Upper lobe of left lung (tissue), 6 donors: Measurements from ENCODE around the gene NRXN2. TPM values are rescaled to one million over a fixed set of nuclear protein-coding genes. Genes with fewer than 3 reads are reported as not detected.

Experiments
- ATAC-seq, 2 donors: fragments of 200-7000 bp; cut with Tn5 transposase; one replicate each; pipeline ENCODE4 v1.9.1; 2022; ENCODE audit warnings: mild to moderate bottlenecking in 2 of 2, moderate library complexity in 2 of 2; ENCODE audit not compliant: low FRiP score in 2 of 2
- DNase-seq, 2 donors: peaks; one replicate each; pipeline ENCODE4 v3.0.0-alpha.2; 2019 to 2020
- H3K27ac ChIP-seq, 4 donors: fragments of 200-600 bp; sonication (generic); one replicate each; pipeline ENCODE4 v1.5.1; 2016 to 2019
- H3K27me3 ChIP-seq, 4 donors: fragments of 200-600 bp; sonication (generic); one replicate each; pipeline ENCODE4 v1.5.1; 2017 to 2019
- H3K36me3 ChIP-seq, 4 donors: fragments of 200-600 bp; sonication (generic); one replicate each; pipeline ENCODE4 v1.5.1; 2016 to 2019
- H3K4me1 ChIP-seq, 4 donors: fragments of 200-600 bp; sonication (generic); one replicate each; pipeline ENCODE4 v1.5.1; 2018 to 2019
- H3K4me3 ChIP-seq, 4 donors: fragments of 200-600 bp; sonication (generic); one replicate each; pipeline ENCODE4 v1.5.1; 2017 to 2019; ENCODE audit warnings: mild to moderate bottlenecking in 2 of 4, moderate library complexity in 1 of 4
- H3K9me3 ChIP-seq, 4 donors: fragments of 200-600 bp; sonication (generic); one replicate each; pipeline ENCODE4 v1.5.1; 2018 to 2019
- CTCF ChIP-seq, 6 experiments: fragments of 450-650 bp in 4 of 6; fragments of 200-600 bp in 2 of 6; sonication (generic) in 2 of 6; IDR thresholded peaks; one replicate each; pipeline ENCODE4 v1.5.1; 2016 to 2019; ENCODE audit warnings: antibody characterized with exemption in 6 of 6
- EP300 ChIP-seq, 4 donors: sonication (generic); formaldehyde crosslinking; IDR thresholded peaks; one replicate each; pipeline ENCODE4 v1.5.1; 2017; ENCODE audit warnings: antibody characterized with exemption in 4 of 4, control low read depth in 2 of 4
- POLR2A ChIP-seq, 4 donors: fragments of 450-650 bp; IDR thresholded peaks; one replicate each; pipeline ENCODE4 v1.5.1; 2016 to 2017; ENCODE audit warnings: antibody characterized with exemption in 4 of 4, mild to moderate bottlenecking in 2 of 4
- POLR2AphosphoS5 ChIP-seq, 2 donors: sonication (generic); formaldehyde crosslinking; IDR thresholded peaks; one replicate each; pipeline ENCODE4 v1.5.1; 2017; ENCODE audit warnings: antibody characterized with exemption in 2 of 2
- WGBS, 2 donors: methylation state at CpG; one replicate each; pipeline ENCODE4 v1.1.5; 2017 to 2018; 5-methylcytosine and 5-hydroxymethylcytosine counted together
- total RNA-seq, 6 donors: library from RNA; depleted of rRNA in 4 of 6; stranded (reverse); fragments of >200 nt in 4 of 6; gene quantifications; one replicate each; pipeline versions ENCODE4 v1.1.0 to v1.2.1, GENCODE V29; 2016 to 2021
- donor health status: DM: no; HTN: no; CAD: no; lungs with moderate emphysema.
- donor health status: DM: no; HTN: yes; CAD: no; lungs with severe emphysema.

Gene NRXN2
- total RNA-seq, 6 donors from 2014 or later, result 0.59 to 21.6 (median 2.9) TPM; not detected in 2

DNA sequence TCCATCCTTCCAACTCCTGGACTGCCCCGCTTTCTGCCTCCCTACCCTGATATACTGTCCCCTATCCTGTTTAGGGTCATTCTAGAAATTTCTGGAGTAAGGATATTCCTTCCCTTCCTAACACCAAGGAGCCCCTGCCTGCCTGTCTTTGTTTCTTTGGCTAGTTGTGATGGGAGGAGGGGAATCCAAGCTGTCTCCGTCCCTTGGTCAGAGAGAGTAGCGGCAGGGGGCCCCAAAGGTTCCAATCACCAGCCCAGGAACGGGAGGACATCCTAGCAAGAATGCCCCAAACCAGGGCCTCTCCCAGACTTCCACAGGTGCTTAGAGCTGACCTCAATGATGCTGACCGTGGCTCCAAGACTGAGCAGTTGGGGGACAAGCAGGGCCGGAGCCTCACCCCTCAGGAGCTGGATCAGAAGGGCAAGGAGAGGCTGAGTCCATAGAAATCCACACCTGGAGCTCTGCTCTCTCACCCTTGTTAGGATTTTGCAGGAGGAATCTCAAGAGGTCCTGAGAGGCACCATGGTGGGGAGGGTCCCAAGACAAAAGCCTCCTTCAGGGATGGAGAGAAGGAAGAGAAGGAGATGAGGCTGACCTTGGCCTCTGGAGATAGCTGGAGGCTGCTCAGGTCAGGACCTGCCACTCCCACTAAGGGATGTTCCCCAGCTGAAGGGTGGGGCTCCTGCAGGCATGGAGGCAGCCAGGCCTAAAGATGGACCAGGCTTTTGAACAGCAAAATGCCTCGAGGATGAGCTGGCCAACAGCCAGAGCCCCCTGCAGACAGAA, 118.3 kb downstream of the NRXN2 start:
- Histone ChIP-seq H3K27ac (no peak overlapping the region), H3K9me3 (no peaks in the 10 kb centered on the region), H3K4me1 (peaks cover 0 to 9% (median 3%) of the 10 kb centered on the region in 4 donors), H3K4me3 (no peak overlapping the region), H3K27me3 (peaks cover 0 to 7% (median 3%) of the 10 kb centered on the region in 4 donors), H3K36me3 (no peaks in the 10 kb centered on the region)
- DNase-seq (no peak), ATAC-seq (no peak)
- TF ChIP-seq EP300 (IDR thresholded peaks at IDR 0.05) (no peak), POLR2AphosphoS5 (IDR thresholded peaks at IDR 0.05) (no peak), POLR2A (IDR thresholded peaks at IDR 0.05) (no peak), CTCF (IDR thresholded peaks at IDR 0.05) (no peak)
- 64 to 77% methylated on average over 6 to 7 of the region's 7 CpGs for WGBS, 2 donors

GRCh38 chr11:64603411-64604110, 119.4 kb downstream of the NRXN2 start:
- Histone ChIP-seq H3K4me3 (no peak overlapping the region), H3K27me3 (peaks cover 0 to 7% (median 3%) of the 10 kb centered on the region in 4 donors), H3K4me1 (peaks cover 0 to 9% (median 3%) of the 10 kb centered on the region in 4 donors), H3K27ac (no peak overlapping the region), H3K36me3 (no peaks in the 10 kb centered on the region), H3K9me3 (no peaks in the 10 kb centered on the region)
- DNase-seq, result no peak
- no peak for ATAC-seq
- TF ChIP-seq EP300 (IDR thresholded peaks at IDR 0.05) (no peak), POLR2AphosphoS5 (IDR thresholded peaks at IDR 0.05) (no peak), POLR2A (IDR thresholded peaks at IDR 0.05) (no peak), CTCF (IDR thresholded peaks at IDR 0.05) (no peak)
- 81% methylated on average over 4 to 10 of the region's 10 CpGs for WGBS, 2 donors

- DNase-seq (no peak), ATAC-seq (no peak)
- Histone ChIP-seq H3K27ac (no peak overlapping the region), H3K4me1 (peaks cover 0 to 2% (median under 1%) of the 10 kb centered on the region in 4 donors), H3K9me3 (no peaks in the 10 kb centered on the region), H3K4me3 (no peak overlapping the region), H3K36me3 (no peaks in the 10 kb centered on the region), H3K27me3 (peaks cover 0 to 6% (median 2%) of the 10 kb centered on the region in 4 donors)
- WGBS, 2 donors, result 91% methylated on average over 7 to 10 of the region's 10 CpGs
- TF ChIP-seq POLR2AphosphoS5 (IDR thresholded peaks at IDR 0.05) (no peak), EP300 (IDR thresholded peaks at IDR 0.05) (no peak), CTCF (IDR thresholded peaks at IDR 0.05) (no peak), POLR2A (IDR thresholded peaks at IDR 0.05) (no peak)
Observed at GRCh38 chr11:64602466-64603070, 120.4 kb downstream of the NRXN2 start.

DNA sequence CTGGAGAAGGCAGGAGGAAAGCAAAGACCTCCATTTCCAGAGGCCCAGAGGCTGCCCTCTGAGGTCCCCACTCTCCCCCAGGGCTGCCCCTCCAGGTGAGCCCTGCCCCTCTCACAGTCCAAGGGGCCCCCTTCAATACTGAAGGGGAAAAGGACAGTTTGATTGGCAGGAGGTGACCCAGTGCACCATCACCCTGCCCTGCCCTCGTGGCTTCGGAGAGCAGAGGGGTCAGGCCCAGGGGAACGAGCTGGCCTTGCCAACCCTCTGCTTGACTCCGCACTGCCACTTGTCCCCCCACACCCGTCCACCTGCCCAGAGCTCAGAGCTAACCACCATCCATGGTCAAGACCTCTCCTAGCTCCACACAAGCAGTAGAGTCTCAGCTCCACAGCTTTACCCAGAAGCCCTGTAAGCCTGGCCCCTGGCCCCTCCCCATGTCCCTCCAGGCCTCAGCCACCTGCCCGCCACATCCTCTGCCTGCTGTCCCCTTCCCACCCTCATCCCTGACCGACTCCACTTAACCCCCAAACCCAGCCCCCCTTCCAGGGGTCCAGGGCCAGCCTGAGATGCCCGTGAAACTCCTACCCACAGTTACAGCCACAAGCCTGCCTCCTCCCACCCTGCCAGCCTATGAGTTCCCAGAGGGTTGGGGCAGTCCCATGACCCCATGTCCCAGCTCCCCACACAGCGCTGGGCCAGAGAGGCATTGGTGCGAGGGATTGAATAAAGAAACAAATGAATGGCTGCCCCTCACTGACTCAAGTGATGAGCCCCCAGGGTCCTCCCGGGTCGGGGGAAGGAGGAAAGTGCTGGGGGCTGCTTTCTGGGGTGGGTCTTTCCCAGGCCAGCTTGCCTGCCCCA, 121.2 kb downstream of the NRXN2 start:
- DNase-seq, result no peak
- H3K4me1 ChIP-seq, result no peaks in the 10 kb centered on the region
- H3K4me3 ChIP-seq, result no peak overlapping the region
- ATAC-seq, result no peak
- no peak overlapping the region for H3K27ac ChIP-seq
- 76 to 86% methylated on average over 8 to 12 of the region's 12 CpGs for WGBS, 2 donors
- no peaks in the 10 kb centered on the region for H3K27me3 ChIP-seq
- TF ChIP-seq CTCF (IDR thresholded peaks at IDR 0.05) (no peak), POLR2AphosphoS5 (IDR thresholded peaks at IDR 0.05) (no peak), POLR2A (IDR thresholded peaks at IDR 0.05) (no peak), EP300 (IDR thresholded peaks at IDR 0.05) (no peak)
- H3K9me3 ChIP-seq, result no peaks in the 10 kb centered on the region
- H3K36me3 ChIP-seq, result no peaks in the 10 kb centered on the region
